Stimulated activated CD4-positive, alpha-beta T cell treated with anti-CD3 and anti-CD28 coated beads, Interleukin-2, amount 100 ng/mL, for 4 hours (primary cell): ENCODE results near the gene ATP5MG.

Experiments used
- DNase-seq: peaks from one replicate; pipeline ENCODE4 v3.0.0-alpha.2; 2020; ENCODE audit warnings: low read depth

Gene ATP5MG

DNA sequence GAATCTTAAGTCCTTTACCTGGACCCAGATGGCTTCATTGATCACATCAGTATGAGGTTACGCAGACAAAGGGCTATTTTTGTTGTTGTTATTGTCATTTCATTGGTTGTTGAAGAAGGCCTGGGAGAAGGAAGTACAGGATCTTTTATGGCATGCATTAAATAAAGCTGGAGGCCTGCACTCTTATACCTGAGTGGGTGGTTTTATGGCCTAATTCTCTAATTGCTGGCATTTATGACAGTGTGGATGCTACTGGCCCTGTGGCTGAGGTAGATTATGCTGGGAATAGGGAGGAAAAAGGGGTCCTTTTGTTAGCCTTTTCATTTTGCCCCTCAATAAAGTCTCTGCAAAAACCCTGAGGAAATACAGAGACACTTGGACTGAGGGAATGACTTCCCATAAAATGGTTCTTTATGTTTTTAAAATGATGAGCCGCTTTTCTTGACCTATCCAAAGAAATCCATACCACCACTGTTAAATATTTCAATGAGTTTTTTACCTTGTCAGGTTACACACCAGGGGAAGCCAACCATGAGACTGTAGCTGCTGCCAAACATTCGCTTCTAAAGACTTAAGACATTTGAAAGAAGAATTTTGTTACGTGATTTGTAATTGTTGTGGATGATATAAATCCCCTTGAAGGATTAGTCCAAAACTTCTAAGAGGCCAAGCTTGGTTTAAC lies 41.6 kb downstream of the ATP5MG start:
- no peak for DNase-seq

- no peak for DNase-seq
Observed at GRCh38 chr11:118443590-118444218, 42.3 kb downstream of the ATP5MG start.

DNA sequence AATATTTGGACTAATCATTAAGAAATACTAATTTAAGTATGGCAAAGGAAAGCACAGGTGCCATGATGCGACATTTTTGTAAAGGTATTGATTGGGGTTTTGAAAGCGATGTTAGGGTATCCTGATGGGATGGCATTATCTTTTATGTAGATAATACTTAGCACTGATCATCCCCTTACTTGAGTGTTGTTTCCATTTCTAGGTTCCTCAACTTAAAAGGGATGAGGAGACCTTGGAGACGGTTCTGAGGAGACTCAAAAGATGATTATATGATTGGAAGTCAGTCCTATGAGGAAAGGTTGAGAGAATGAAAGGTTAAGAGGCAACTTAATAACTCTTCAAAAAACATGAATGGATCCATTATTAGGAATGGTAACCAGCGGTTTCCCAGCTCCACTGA lies 46.0 kb downstream of the ATP5MG start:
- DNase-seq = no peak

DNA sequence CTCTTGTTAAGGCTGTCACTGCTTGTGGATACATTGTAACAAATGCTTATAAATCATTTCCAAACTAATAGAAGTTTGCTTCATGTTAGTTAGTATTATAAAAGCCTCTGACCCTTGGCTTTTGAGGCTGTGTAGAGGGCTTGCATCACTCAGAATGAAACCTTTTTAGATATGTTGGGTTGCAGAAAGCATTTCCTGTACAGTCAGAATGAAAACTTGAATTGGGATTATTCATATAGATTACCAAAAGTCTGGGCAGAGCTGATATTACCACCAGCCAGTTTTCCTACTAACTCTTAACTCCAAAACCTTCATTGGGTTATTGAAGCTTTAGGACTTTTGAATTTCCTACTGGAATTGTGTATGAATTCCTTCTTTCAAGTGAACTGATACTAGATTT lies 46.9 kb downstream of the ATP5MG start:
- no peak for DNase-seq

DNA sequence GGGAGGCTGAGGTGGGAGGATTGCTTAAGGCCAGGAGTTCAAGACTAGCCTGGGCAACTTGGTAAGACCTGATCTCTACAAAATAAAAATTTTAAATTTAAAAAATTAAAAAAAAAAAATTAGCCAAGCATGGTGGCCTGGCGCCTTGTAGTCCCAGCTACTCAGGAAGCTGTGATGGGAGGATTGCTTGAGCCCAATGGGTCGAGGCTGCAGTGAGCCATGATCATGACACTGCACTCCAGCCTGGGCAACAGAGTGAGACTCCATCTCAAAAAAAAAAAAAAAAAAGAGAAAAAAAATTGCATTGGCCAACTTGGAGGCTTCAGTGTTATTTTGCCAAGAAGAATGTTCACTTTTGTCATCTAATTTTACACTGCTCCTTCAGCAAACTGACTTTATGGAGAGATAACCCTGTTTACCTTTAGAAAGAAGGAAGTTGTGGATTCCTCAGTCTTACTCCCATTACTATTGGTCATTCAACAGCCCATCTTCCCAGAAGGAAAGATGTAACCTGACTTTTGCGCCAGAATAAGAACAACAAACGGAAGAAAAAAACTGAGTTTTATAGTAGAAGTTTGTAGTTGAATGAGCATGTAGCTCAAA lies 48.0 kb downstream of the ATP5MG start:
- no peak for DNase-seq

DNA sequence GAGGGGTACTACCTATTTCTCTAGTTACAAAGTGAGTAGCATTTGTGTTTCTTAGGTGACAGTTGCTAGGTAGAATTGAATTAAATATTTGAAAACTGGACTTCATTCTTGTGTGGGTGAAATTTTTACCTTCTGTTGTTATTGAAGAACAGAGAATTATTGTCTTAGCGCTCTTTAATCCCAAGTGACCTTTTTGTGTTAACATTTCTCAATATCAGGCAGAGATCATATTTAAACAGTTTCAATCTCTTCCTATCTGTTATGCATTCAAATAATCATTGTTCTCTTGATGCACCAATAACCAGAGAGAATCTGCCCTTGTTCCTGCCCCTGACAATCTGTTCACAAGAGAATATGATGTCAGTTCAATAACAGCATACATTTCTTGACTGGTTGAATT lies 49.0 kb downstream of the ATP5MG start:
- DNase-seq = no peak
